DMS153 treated with DMSO at 0.1 percent for 48 hours (cell line): ENCODE data around the gene CLIC5.

Source experiments
- DNase-seq: peaks from one replicate; lab custom pipeline; 2025; ENCODE audit not compliant: unreplicated experiment; lab: John Stamatoyannopoulos, UW

Gene CLIC5

GRCh38 chr6:45998524-45998923 is 17.1 kb downstream of the CLIC5 start:
- DNase-seq, result no peak

- no peak for DNase-seq
These were observed 17.7 kb downstream of the CLIC5 start for GRCh38 chr6:45997875-45998506.

GRCh38 chr6:45991189-45991588 is 24.5 kb downstream of the CLIC5 start:
- DNase-seq, result no peak

DNA sequence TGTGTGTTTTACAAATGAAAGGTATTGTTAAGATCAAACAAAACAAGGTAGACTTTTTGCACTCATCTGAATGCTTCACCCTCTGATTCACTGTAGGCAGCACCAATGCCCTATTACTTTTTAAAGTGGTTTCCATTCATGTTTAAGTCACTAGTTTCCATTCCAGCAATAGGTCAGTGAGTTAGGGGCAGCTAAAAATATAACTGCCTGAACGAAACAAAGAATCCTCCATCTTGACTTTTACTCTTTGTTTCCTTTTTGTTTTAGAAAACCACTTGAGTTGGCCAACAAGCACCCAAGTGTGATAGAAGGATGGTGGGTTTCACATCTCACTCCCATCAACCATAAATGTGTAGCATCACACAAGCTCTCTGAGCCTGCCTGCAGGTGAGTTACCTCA is 25.5 kb downstream of the CLIC5 start:
- no peak for DNase-seq

- DNase-seq, result no peak
These were observed 27.0 kb downstream of the CLIC5 start for GRCh38 chr6:45988635-45989034.

- DNase-seq, result no peak
These were observed 27.8 kb downstream of the CLIC5 start for GRCh38 chr6:45987856-45988255.

GRCh38 chr6:45986746-45987274 is 28.9 kb downstream of the CLIC5 start:
- no peak for DNase-seq

DNA sequence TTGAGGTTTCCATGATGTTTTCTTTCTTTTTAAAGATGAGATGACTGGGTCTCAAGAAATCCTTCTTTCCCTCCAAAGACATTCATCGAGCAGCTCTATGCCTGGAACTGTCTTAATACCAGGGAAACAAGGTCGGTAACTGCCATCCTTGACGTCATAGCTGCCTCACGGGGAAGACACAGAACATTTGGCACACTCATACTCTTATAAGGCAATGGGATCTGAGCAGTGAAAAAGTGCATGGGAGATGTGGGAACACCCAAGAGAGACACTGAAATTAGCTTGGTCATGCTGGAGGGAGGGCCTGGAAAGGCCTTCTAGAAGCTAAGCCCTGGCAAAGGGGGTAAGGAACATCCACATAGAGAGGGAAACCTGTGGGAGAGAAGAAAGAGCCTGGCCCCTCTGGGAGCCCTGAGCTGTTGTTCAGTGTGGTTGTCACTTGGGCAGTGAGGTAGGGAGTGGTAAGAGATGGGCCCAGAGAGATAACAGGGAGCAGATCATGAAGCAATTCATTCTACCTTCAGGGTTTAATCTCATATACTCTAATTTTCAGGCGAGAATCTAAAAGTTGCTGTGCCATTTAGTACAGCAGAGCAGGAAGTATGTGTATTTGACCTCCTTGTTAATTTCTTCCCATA is 30.8 kb downstream of the CLIC5 start:
- no peak for DNase-seq

- no peak for DNase-seq
These were observed 31.3 kb downstream of the CLIC5 start for GRCh38 chr6:45984347-45984746.

DNA sequence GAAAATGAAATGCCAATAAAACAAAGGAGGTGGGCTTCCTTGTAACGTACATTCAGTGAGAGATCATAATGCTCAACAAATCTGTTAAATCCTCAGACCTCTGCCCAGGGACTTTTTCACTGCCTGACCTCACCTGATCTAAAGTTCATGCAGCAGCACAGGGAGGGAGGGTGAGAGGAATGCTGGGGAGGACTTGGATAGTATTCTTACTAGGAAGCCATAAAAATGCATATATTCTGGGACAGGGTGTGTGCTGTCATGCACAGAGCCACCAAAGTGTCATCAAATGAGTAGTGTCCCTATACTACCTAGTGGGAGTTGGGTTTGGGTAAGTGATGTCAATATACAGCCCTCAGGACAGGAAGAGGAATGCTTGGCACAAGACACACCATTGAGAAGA is 32.6 kb downstream of the CLIC5 start:
- DNase-seq, result no peak

- no peak for DNase-seq
These were observed 33.2 kb downstream of the CLIC5 start for GRCh38 chr6:45982280-45983036.

GRCh38 chr6:45981046-45981445 is 34.6 kb downstream of the CLIC5 start:
- no peak for DNase-seq

GRCh38 chr6:45979311-45979710 is 36.3 kb downstream of the CLIC5 start:
- no peak for DNase-seq

DNA sequence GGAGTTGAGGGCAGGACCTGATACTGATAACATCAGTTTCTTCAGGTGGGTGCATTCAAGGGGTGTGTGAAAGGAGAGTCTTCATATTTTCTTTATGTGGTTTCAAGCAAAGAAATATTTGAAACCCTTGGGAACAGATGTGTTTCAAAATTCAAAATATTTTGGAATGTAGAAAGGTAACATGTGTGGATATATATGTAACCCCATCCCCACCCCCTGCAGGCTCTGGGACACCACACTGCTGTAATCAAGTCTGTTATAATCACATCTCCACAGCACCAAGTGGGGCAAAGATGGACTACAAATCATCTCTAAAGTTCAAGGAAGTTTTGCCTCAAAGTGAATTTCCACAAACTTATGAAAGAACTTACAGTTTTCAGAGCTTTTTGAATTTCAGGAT is 41.1 kb downstream of the CLIC5 start:
- DNase-seq, result no peak

GRCh38 chr6:45972795-45973503 is 42.7 kb downstream of the CLIC5 start:
- DNase-seq, result no peak

DNA sequence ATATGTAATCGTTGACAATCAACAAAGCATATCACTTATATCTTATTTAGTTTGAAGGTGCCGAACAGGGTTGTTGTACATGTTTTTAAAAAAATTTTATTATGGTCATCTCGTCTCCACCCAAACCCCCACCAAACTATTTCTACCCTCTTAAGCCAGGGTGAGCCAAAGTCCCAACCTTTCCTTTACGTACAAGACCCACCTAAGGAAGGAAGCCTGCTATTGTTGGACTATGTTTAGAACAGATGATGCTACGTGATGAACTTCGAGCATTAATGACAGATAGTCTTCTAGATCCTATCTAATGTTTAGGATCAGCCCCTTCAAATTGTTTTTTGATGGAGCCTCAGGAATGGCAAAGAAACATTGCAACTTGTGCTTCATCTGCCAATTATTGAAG is 44.4 kb downstream of the CLIC5 start:
- no peak for DNase-seq

DNA sequence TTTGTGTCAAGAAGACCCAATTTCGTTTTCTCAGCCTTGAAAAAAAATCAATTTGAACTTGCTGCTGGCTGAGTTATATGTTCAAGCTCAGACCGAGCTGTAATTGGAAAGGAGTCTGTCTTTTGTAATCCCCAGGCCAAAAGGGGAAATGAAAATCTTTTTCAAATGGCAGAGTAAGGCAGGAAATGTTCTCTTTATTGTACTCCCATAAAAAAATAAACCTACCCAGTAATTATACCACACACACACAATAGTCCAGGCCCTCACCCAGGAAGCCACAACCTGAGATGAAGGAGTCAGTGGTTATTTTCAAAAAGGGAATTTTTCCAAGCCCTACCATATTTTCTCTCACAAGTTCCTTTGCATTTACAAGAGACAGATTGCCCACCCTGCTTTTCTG is 45.3 kb downstream of the CLIC5 start:
- peak; percentile 68 for DNase-seq

DNA sequence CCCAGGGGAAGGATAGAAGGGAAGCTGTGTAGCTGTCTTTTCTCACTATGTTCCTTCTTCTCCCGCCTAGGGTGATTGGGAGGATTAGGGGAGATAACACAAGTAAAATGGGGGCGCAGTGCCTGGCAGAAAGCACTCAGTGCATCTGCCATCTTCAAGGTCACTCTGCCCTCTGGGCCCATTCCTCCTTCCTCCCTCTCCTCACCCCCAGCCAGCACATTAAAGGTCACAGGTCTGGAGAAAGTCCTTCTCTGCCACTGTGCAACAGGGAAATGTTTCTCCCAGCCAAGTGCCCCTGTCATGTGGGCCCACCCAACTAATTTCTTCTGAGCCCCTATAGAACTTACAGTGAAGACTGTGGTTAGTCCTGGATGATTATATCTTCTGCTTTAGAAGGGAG is 45.8 kb downstream of the CLIC5 start:
- no peak for DNase-seq

- DNase-seq, result no peak
These were observed 46.6 kb downstream of the CLIC5 start for GRCh38 chr6:45969026-45969425.

GRCh38 chr6:45967363-45967762 is 48.3 kb downstream of the CLIC5 start:
- DNase-seq, result no peak

- DNase-seq, result no peak
These were observed 48.9 kb downstream of the CLIC5 start for GRCh38 chr6:45966797-45967196.
